WTC11 (cell line): ENCODE measurements around the gene DIP2A. TPM values are rescaled to one million over a fixed set of nuclear protein-coding genes. Genes with fewer than 3 reads are reported as not detected.

ENCODE experiments used
- ATAC-seq: fragments of 200-7000 bp; cut with Tn5 transposase; 2 replicates; pipeline ENCODE4 v1.10.0; 2021; ENCODE audit warnings: mild to moderate bottlenecking, moderate library complexity
- CTCF ChIA-PET: fragments of 300-600 bp; sonication (Branson Sonifier 250); formaldehyde crosslinking; loops from one replicate; lab custom pipeline; 2021; ENCODE audit warnings: antibody characterized with exemption; lab: Charles Lee
- POLR2A ChIA-PET: fragments of 350-600 bp; sonication (Branson Sonifier 250); formaldehyde crosslinking; loops from one replicate; lab custom pipeline; 2021; ENCODE audit warnings: antibody characterized with exemption; lab: Charles Lee
- DNase-seq: peaks from one replicate; pipeline ENCODE4 v3.0.0; 2021; ENCODE audit warnings: low spot score
- H3K27ac Mint-ChIP-seq: 2 replicates; pipeline ENCODE4 v1.8.0; 2021; ENCODE audit warnings: mixed read lengths
- H3K27me3 Mint-ChIP-seq: 2 replicates; pipeline ENCODE4 v1.8.0; 2021; ENCODE audit warnings: low read depth, mild to moderate bottlenecking, moderate library complexity, mixed read lengths
- H3K36me3 Mint-ChIP-seq: 2 replicates; pipeline ENCODE4 v1.8.0; 2021; ENCODE audit warnings: mixed read lengths
- H3K4me1 Mint-ChIP-seq: 2 replicates; pipeline ENCODE4 v1.8.0; 2022; ENCODE audit warnings: mixed read lengths
- H3K4me3 Mint-ChIP-seq: 2 replicates; pipeline ENCODE4 v1.8.0; 2021; ENCODE audit warnings: mild to moderate bottlenecking, moderate library complexity, mixed read lengths
- H3K9me3 Mint-ChIP-seq: 2 replicates; pipeline ENCODE4 v1.8.0; 2021; ENCODE audit warnings: mixed read lengths
- CBFB ChIP-seq: sonication (generic); formaldehyde crosslinking; IDR thresholded peaks from 2 replicates; pipeline ENCODE4 v1.8.1; 2022; ENCODE audit warnings: mild to moderate bottlenecking, low read depth, missing genetic modification reagents
- CREB1 ChIP-seq: sonication (generic); formaldehyde crosslinking; IDR thresholded peaks from 2 replicates; pipeline ENCODE4 v1.8.0; 2023; ENCODE audit warnings: mild to moderate bottlenecking, missing genetic modification reagents
- EMX1 ChIP-seq: fragments of 250-450 bp; sonication (Bioruptor Pico); IDR thresholded peaks from 2 replicates; pipeline ENCODE4 v1.8.0; 2021; ENCODE audit warnings: mild to moderate bottlenecking
- FOXK1 ChIP-seq: sonication (generic); formaldehyde crosslinking; IDR thresholded peaks from 2 replicates; pipeline ENCODE4 v1.8.0; 2022; ENCODE audit warnings: mild to moderate bottlenecking, moderate library complexity, missing genetic modification reagents
- HMGA2 ChIP-seq: fragments of 250-450 bp; sonication (Bioruptor Pico); IDR thresholded peaks from 2 replicates; pipeline ENCODE4 v1.4.0; 2021; ENCODE audit warnings: mild to moderate bottlenecking, moderate library complexity
- IRF2 ChIP-seq: sonication (generic); formaldehyde crosslinking; IDR thresholded peaks from 2 replicates; pipeline ENCODE4 v1.8.0; 2022; ENCODE audit warnings: low read depth, missing genetic modification reagents, borderline replicate concordance
- JAZF1 ChIP-seq: fragments of 250-450 bp; sonication (Bioruptor Pico); IDR thresholded peaks from 2 replicates; pipeline ENCODE4 v1.9.0; 2021; ENCODE audit warnings: moderate library complexity, mild to moderate bottlenecking, inconsistent platforms
- JUN ChIP-seq: sonication (generic); formaldehyde crosslinking; IDR thresholded peaks from 2 replicates; pipeline ENCODE4 v1.8.0; 2023; ENCODE audit warnings: mild to moderate bottlenecking, missing genetic modification reagents
- MXD4 ChIP-seq: fragments of 250-450 bp; sonication (Bioruptor Pico); IDR thresholded peaks from 2 replicates; pipeline ENCODE4 v1.8.0; 2021; ENCODE audit warnings: mild to moderate bottlenecking, moderate library complexity, borderline replicate concordance
- MYBL2 ChIP-seq: sonication (generic); formaldehyde crosslinking; IDR thresholded peaks from 2 replicates; pipeline ENCODE4 v1.8.1; 2023; ENCODE audit warnings: mild to moderate bottlenecking, moderate library complexity, missing genetic modification reagents
- NFATC4 ChIP-seq: fragments of 250-450 bp; sonication (Bioruptor Pico); IDR thresholded peaks from 2 replicates; pipeline ENCODE4 v1.9.0; 2021; ENCODE audit warnings: mild to moderate bottlenecking
- NR1H2 ChIP-seq: sonication (generic); formaldehyde crosslinking; IDR thresholded peaks from 2 replicates; pipeline ENCODE4 v1.9.0; 2021; ENCODE audit warnings: mild to moderate bottlenecking, moderate library complexity, missing genetic modification reagents
- NR3C1 ChIP-seq: sonication (generic); formaldehyde crosslinking; conservative IDR thresholded peaks from 2 replicates; pipeline ENCODE4 v1.8.1; 2023; ENCODE audit warnings: low read depth, mild to moderate bottlenecking, missing genetic modification reagents
- RORB ChIP-seq: fragments of 250-450 bp; sonication (Bioruptor Pico); IDR thresholded peaks from 2 replicates; pipeline ENCODE4 v1.9.0; 2021; ENCODE audit warnings: mild to moderate bottlenecking
- SMAD3 ChIP-seq: sonication (generic); formaldehyde crosslinking; IDR thresholded peaks from 2 replicates; pipeline ENCODE4 v1.8.0; 2022; ENCODE audit warnings: missing genetic modification reagents, mild to moderate bottlenecking, borderline replicate concordance
- TEAD1 ChIP-seq: sonication (generic); formaldehyde crosslinking; IDR thresholded peaks from 2 replicates; pipeline ENCODE4 v1.8.0; 2022; ENCODE audit warnings: mild to moderate bottlenecking, missing genetic modification reagents
- ZNF138 ChIP-seq: sonication (generic); formaldehyde crosslinking; conservative IDR thresholded peaks from 2 replicates; pipeline ENCODE4 v1.8.1; 2022; ENCODE audit warnings: mild to moderate bottlenecking, moderate library complexity, missing genetic modification reagents
- ZNF396 ChIP-seq: fragments of 250-450 bp; sonication (Bioruptor Pico); IDR thresholded peaks from 2 replicates; pipeline ENCODE4 v1.8.0; 2021; ENCODE audit warnings: mild to moderate bottlenecking, moderate library complexity, borderline replicate concordance
- ZNF416 ChIP-seq: fragments of 250-450 bp; sonication (Bioruptor Pico); IDR thresholded peaks from 2 replicates; pipeline ENCODE4 v1.9.0; 2021; ENCODE audit warnings: mild to moderate bottlenecking, inconsistent platforms
- ZNF423 ChIP-seq: fragments of 250-450 bp; sonication (Bioruptor Pico); IDR thresholded peaks from 2 replicates; pipeline ENCODE4 v2.1.2; 2022; ENCODE audit warnings: mild to moderate bottlenecking, moderate library complexity
- ZNF671 ChIP-seq: fragments of 250-450 bp; sonication (Bioruptor Pico); IDR thresholded peaks from 2 replicates; pipeline ENCODE4 v1.8.0; 2021; ENCODE audit warnings: mild to moderate bottlenecking
- total RNA-seq: library from RNA; stranded (reverse); gene quantifications from 3 replicates; pipeline ENCODE4 v1.2.3, GENCODE V29; 2021
- TF ChIP-seq, protein P1 (sequence below): sonication (generic); formaldehyde crosslinking; IDR thresholded peaks from 2 replicates; pipeline ENCODE4 v1.8.1; 2022; ENCODE audit warnings: missing genetic modification reagents, borderline replicate concordance
- TF ChIP-seq, protein P2 (sequence below): fragments of 250-450 bp; sonication (Bioruptor Pico); IDR thresholded peaks from 2 replicates; pipeline ENCODE4 v1.8.0; 2021; ENCODE audit warnings: mild to moderate bottlenecking
- TF ChIP-seq, protein P3 (sequence below): sonication (generic); formaldehyde crosslinking; IDR thresholded peaks from 2 replicates; pipeline ENCODE4 v1.8.0; 2022; ENCODE audit warnings: mild to moderate bottlenecking, missing genetic modification reagents

The DIP2A gene
- total RNA-seq, 1 experiment from 2014 or later: 39.4 TPM

DNA sequence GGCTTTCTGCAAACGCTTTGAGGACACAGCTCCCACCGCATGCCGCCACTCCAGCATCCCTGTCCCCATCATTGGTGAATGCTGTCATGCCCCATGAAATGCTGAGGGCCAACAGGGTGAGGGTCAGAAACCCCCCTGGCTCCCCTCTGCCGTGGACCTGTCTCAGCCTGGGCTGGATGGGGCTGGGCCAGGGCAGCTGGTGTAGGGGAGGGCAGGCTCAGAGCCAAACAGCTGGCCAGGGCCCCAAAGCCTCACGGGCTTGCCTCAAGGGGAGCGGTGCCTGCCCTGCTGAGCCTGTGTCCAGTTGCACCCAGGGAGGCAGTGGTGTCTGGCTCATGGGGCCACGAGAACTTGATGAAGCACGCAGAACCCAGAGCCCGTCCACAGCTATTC lies 96.5 kb downstream of the DIP2A start:
- ChIA-PET POLR2A (no interaction called here), CTCF (no interaction called here)
- Mint-ChIP-seq H3K9me3 (no peaks in the 10 kb centered on the region), H3K27me3 (no peaks in the 10 kb centered on the region), H3K4me3 (no peak overlapping the region), H3K27ac (no peak overlapping the region), H3K36me3 (peaks cover 25% of the 10 kb centered on the region), H3K4me1 (no peaks in the 10 kb centered on the region)
- DNase-seq (no peak), ATAC-seq (no peak)
- TF ChIP-seq MYBL2 (CRISPR knock-in tag): no peak
- no peak for TF ChIP-seq CBFB
- no peak for TF ChIP-seq NR1H2 (CRISPR knock-in tag)

DNA sequence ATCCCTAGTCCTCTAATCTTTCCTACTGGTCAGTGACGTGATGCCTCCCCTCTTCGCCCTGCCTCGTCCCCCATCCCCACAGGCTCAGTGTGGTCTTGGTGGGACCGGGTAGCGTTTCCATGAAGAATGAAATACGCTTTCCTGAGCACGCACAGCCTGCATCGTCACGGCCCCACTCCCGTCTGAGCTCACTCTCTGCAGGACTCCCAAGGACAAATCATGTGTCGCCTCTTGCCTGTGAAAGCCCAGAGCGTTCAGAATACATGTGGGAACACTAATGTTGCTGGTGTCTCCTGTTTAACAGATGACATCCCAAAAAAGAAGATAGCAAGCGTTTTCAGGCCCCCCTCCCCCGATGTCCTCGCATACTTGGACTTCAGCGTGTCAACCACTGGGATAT lies 97.0 kb downstream of the DIP2A start:
- TF ChIP-seq JAZF1 (CRISPR knock-in tag) (no peak), ZNF396 (CRISPR knock-in tag) (no peak), CREB1 (no peak), ZNF416 (CRISPR knock-in tag) (no peak), NR3C1 (no peak)
- Mint-ChIP-seq H3K9me3 (no peaks in the 10 kb centered on the region), H3K4me1 (no peaks in the 10 kb centered on the region), H3K36me3 (peaks cover 25% of the 10 kb centered on the region), H3K27ac (no peak overlapping the region), H3K4me3 (no peak overlapping the region), H3K27me3 (no peaks in the 10 kb centered on the region)
- CTCF ChIA-PET: no interaction called here
- no peak for DNase-seq
- no peak for ATAC-seq
- POLR2A ChIA-PET: no interaction called here

DNA sequence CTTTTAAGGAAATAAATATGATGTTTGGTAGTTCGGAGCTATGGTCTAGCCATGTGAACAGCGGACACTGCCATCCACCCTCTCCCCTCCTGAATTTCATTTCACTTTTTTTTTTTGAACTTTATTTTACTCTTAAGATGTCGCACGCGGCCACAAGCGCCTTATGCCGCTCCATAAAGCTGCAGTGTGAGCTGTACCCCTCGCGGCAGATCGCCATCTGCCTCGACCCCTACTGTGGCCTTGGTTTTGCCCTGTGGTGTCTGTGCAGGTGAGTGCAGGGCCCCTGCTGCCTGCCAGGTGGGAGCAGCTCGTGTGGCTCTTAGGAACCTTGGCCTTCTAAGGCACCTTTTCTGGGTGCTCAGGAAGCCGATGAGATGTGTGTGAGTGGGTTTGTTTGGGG lies 98.1 kb downstream of the DIP2A start:
- Mint-ChIP-seq H3K9me3 (no peaks in the 10 kb centered on the region), H3K4me1 (no peaks in the 10 kb centered on the region), H3K27ac (no peak overlapping the region), H3K4me3 (no peak overlapping the region), H3K27me3 (no peaks in the 10 kb centered on the region), H3K36me3 (peaks cover 32% of the 10 kb centered on the region)
- no peak for DNase-seq
- ChIA-PET POLR2A (no interaction called here), CTCF (no interaction called here)
- ATAC-seq: no peak
- TF ChIP-seq SMAD3 (CRISPR knock-in tag): no peak
- TF ChIP-seq ZNF138 (CRISPR knock-in tag): no peak
- TF ChIP-seq JUN (CRISPR knock-in tag): no peak
- no peak for TF ChIP-seq NR1H2 (CRISPR knock-in tag)
- TF ChIP-seq TEAD1 (CRISPR knock-in tag): no peak
- TF ChIP-seq MYBL2 (CRISPR knock-in tag): no peak
- TF ChIP-seq, protein P1, sequence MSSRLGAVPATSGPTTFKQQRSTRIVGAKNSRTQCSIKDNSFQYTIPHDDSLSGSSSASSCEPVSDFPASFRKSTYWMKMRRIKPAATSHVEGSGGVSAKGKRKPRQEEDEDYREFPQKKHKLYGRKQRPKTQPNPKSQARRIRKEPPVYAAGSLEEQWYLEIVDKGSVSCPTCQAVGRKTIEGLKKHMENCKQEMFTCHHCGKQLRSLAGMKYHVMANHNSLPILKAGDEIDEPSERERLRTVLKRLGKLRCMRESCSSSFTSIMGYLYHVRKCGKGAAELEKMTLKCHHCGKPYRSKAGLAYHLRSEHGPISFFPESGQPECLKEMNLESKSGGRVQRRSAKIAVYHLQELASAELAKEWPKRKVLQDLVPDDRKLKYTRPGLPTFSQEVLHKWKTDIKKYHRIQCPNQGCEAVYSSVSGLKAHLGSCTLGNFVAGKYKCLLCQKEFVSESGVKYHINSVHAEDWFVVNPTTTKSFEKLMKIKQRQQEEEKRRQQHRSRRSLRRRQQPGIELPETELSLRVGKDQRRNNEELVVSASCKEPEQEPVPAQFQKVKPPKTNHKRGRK: no peak
- no peak for TF ChIP-seq HMGA2 (CRISPR knock-in tag)
- no peak for TF ChIP-seq IRF2 (CRISPR knock-in tag)
- TF ChIP-seq FOXK1 (CRISPR knock-in tag): no peak
- no peak for TF ChIP-seq NFATC4 (CRISPR knock-in tag)
- TF ChIP-seq NR3C1: no peak
- no peak for TF ChIP-seq ZNF671 (CRISPR knock-in tag)
- no peak for TF ChIP-seq ZNF423 (CRISPR knock-in tag)
- TF ChIP-seq, protein P2, sequence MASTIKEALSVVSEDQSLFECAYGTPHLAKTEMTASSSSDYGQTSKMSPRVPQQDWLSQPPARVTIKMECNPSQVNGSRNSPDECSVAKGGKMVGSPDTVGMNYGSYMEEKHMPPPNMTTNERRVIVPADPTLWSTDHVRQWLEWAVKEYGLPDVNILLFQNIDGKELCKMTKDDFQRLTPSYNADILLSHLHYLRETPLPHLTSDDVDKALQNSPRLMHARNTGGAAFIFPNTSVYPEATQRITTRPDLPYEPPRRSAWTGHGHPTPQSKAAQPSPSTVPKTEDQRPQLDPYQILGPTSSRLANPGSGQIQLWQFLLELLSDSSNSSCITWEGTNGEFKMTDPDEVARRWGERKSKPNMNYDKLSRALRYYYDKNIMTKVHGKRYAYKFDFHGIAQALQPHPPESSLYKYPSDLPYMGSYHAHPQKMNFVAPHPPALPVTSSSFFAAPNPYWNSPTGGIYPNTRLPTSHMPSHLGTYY (CRISPR knock-in tag): no peak
- TF ChIP-seq, protein P3, sequence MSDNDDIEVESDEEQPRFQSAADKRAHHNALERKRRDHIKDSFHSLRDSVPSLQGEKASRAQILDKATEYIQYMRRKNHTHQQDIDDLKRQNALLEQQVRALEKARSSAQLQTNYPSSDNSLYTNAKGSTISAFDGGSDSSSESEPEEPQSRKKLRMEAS (CRISPR knock-in tag): no peak
- no peak for TF ChIP-seq RORB (CRISPR knock-in tag)
- no peak for TF ChIP-seq EMX1 (CRISPR knock-in tag)
- TF ChIP-seq MXD4 (CRISPR knock-in tag): no peak
